Mucosa of descending colon (tissue), 3 donors: ENCODE data around the gene OR10R2. TPM values are rescaled to one million over a fixed set of nuclear protein-coding genes. Genes with fewer than 3 reads are reported as not detected.
"Not testable (repeated sequence)": the region's sequence is repeated elsewhere in the genome, so short reads cannot be mapped to it uniquely, and the experiment has no call there.

Experiments used
- ATAC-seq: fragments of 200-7000 bp; cut with Tn5 transposase; one replicate; pipeline ENCODE4 v1.9.1; 2020; ENCODE audit warnings: mild to moderate bottlenecking, moderate library complexity
- DNase-seq, 3 donors: peaks; one replicate each; pipeline ENCODE4 v3.0.0-alpha.2; 2020
- H3K36me3 ChIP-seq: fragments of 200-600 bp; one replicate; pipeline ENCODE4 v1.8.0; 2021; ENCODE audit warnings: low read depth, mild to moderate bottlenecking
- H3K4me1 ChIP-seq: fragments of 200-600 bp; one replicate; pipeline ENCODE4 v1.8.0; 2021; ENCODE audit warnings: low read depth, mild to moderate bottlenecking
- H3K4me3 ChIP-seq: fragments of 200-600 bp; one replicate; pipeline ENCODE4 v1.8.0; 2021; ENCODE audit warnings: mild to moderate bottlenecking
- H3K9me3 ChIP-seq: fragments of 200-600 bp; one replicate; pipeline ENCODE4 v1.8.0; 2021; ENCODE audit warnings: mild to moderate bottlenecking
- CTCF ChIP-seq: fragments of 200-600 bp; IDR thresholded peaks from one replicate; pipeline ENCODE4 v1.8.0; 2022; ENCODE audit warnings: antibody characterized with exemption, mild to moderate bottlenecking
- intact Hi-C, 2 donors: fragments of 100-400 bp; cut with DNase I in 1 of 2; cut with micrococcal nuclease in 1 of 2; formaldehyde crosslinking; loops; one replicate each; pipeline versions ENCODE4 v1.11.0 to v1.11.1; 2022; cut with DNase I, micrococcal nuclease
- long read RNA-seq, 2 donors: library from polyadenylated mRNA; unstranded; transcript quantifications; one replicate each; pipeline ENCODE4 v2.0.0, GENCODE V29; 2019 to 2021
- total RNA-seq, 3 donors: library from RNA; stranded (reverse); fragmentation: NEBNext Ultra II Directional in 2 of 3; extraction: Animal tissue kit (Norgen Biotek cat#: 25700) in 2 of 3; gene quantifications; one replicate each; pipeline versions ENCODE4 v1.2.1 to v1.2.4, GENCODE V29; 2021 to 2023
- donor health status: DM: no; HTN: no; CAD: no; lungs with moderate emphysema.
- donor health status: DM: no; HTN: no; CAD: no.
- donor health status: DM: no; HTN: yes; CAD: no.

Gene OR10R2, protein sequence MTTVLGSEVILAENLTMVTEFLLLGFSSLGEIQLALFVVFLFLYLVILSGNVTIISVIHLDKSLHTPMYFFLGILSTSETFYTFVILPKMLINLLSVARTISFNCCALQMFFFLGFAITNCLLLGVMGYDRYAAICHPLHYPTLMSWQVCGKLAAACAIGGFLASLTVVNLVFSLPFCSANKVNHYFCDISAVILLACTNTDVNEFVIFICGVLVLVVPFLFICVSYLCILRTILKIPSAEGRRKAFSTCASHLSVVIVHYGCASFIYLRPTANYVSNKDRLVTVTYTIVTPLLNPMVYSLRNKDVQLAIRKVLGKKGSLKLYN
- not detected for total RNA-seq
- long read RNA-seq, donor 1 = 0 reads
- long read RNA-seq, donor 2 = 0 reads

DNA sequence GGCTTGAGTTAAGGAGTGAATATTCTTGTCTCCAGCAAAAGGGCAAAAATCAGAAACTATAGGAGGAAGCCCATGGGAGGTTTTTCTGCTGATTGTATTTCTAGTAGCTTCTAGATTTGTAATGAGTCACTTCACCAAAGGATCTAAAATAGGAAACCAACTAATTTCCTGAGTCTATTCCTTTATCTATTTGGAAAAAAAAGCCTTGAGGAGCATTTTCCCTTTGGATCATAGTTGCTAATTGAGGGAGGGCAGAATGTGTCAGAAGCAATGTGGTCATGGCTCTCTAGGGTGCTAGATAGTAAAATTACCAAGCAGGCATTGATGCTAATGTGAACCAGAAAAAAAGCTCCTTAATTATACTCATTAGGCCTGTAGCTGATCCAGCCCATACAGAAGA, at the start of gene OR10R2:
OR10R2 (plus strand) TSS at position 301 of the 400 bp plus-strand sequence. CDS start 106 bp downstream, outside the sequence.
- ATAC-seq = no peak
- TF ChIP-seq CTCF = no peak
- no peak within 1 kb of the TSS for H3K4me3 ChIP-seq
- no peak for DNase-seq
- H3K9me3 ChIP-seq = no peaks in the 10 kb centered on the region
- H3K4me1 ChIP-seq = no peaks in the 10 kb centered on the region
- no peaks in the 10 kb centered on the region for H3K36me3 ChIP-seq
- intact Hi-C loops = no loop called here

GRCh38 chr1:158425027-158425426, 47.0 kb upstream of the OR10R2 start:
- no peak for TF ChIP-seq CTCF
- Histone ChIP-seq H3K9me3 (no peaks in the 10 kb centered on the region), H3K4me3 (no peak overlapping the region), H3K36me3 (no peaks in the 10 kb centered on the region), H3K4me1 (no peaks in the 10 kb centered on the region)
- intact Hi-C loops = no loop called here
- ATAC-seq = no peak
- DNase-seq = no peak

DNA sequence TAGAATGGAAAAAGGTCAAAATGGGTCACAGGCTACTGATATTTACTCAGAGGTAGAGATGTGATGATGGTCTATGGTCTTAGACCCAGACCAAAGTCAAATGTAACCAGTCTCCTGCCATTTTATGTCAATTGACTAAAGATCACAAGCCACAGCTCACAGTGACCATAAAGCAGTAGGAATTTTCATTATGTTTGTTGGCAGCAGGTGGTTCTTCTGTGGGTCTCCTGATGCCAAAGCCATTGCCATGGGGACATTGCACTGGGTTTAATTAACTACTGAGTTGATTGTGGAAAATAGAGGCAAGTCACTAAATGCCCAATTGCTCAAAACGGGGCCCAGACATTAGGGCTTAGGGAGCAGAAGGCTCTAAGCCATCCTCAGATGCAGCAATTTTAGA, 45.9 kb upstream of the OR10R2 start, which contains the start of gene OR10K2:
OR10K2 (minus strand) TSS at position 101 of the 400 bp plus-strand sequence. CDS start 5,371 bp downstream, outside the sequence.
- intact Hi-C loops = no loop called here
- no peak for TF ChIP-seq CTCF
- no peaks in the 10 kb centered on the region for H3K9me3 ChIP-seq
- H3K4me3 ChIP-seq = no peak within 1 kb of the TSS
- DNase-seq (no peak), ATAC-seq (no peak)
- H3K4me1 ChIP-seq = no peaks in the 10 kb centered on the region
- H3K36me3 ChIP-seq = no peaks in the 10 kb centered on the region

- DNase-seq, H3K36me3 ChIP-seq, ATAC-seq, intact Hi-C loops, H3K4me3 ChIP-seq, H3K4me1 ChIP-seq, H3K9me3 ChIP-seq: not testable (repeated sequence)
Measured at GRCh38 chr1:158430163-158430562, 41.9 kb upstream of the OR10R2 start.

DNA sequence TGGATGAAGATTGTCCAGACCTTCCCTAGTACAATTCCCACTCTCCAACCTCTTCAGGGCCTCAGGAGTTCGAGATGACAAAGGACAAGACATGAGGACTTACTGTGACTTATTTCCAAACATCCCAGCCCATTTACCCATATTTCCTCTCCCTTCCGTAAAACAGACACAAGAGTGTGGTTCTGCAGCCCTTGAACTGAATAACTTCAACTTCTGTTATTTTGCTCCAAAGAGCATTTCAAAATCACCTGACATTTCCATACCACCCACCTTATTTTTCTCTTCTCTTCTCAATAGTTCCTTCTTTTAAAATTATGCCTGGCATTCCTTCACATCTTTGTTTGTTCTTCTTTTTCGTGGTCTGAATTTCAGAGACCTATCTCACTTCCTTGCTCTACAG, 37.3 kb upstream of the OR10R2 start:
- DNase-seq = no peak
- Histone ChIP-seq H3K36me3 (no peaks in the 10 kb centered on the region), H3K4me3 (no peak overlapping the region), H3K9me3 (peaks cover 5% of the 10 kb centered on the region), H3K4me1 (no peaks in the 10 kb centered on the region)
- no peak for TF ChIP-seq CTCF
- no peak for ATAC-seq
- intact Hi-C loops = no loop called here

GRCh38 chr1:158445376-158445775, 26.6 kb upstream of the OR10R2 start:
- intact Hi-C loops = no loop called here
- ATAC-seq (no peak), DNase-seq (no peak)
- Histone ChIP-seq H3K4me3 (no peak overlapping the region), H3K9me3 (no peaks in the 10 kb centered on the region), H3K4me1 (no peaks in the 10 kb centered on the region), H3K36me3 (no peaks in the 10 kb centered on the region)
- TF ChIP-seq CTCF = no peak
